GM12872 (cell line): ENCODE results near the gene NTN1.

ENCODE experiments used
- CTCF ChIP-seq: IDR thresholded peaks from 3 replicates; pipeline ENCODE4 v1.5.1; 2011; ENCODE audit warnings: low read depth, mild to moderate bottlenecking, low read length, moderate library complexity; ENCODE audit not compliant: insufficient read depth

Gene NTN1

GRCh38 chr17:9209347-9209746, 188.0 kb downstream of the NTN1 start:
- TF ChIP-seq CTCF, result no peak

GRCh38 chr17:9209781-9210370, 188.6 kb downstream of the NTN1 start:
- no peak for TF ChIP-seq CTCF

- TF ChIP-seq CTCF, result no peak
These were observed 189.9 kb downstream of the NTN1 start for GRCh38 chr17:9211133-9211765.

GRCh38 chr17:9212376-9213302, 191.3 kb downstream of the NTN1 start:
- no peak for TF ChIP-seq CTCF

- TF ChIP-seq CTCF, result no peak
These were observed 192.0 kb downstream of the NTN1 start for GRCh38 chr17:9213303-9213640.

GRCh38 chr17:9215465-9215864, 194.2 kb downstream of the NTN1 start:
- no peak for TF ChIP-seq CTCF

- TF ChIP-seq CTCF, result no peak
These were observed 196.1 kb downstream of the NTN1 start for GRCh38 chr17:9217151-9218056.
